Stimulated activated effector memory CD8-positive, alpha-beta T cell treated with anti-CD3 and anti-CD28 coated beads, Interleukin-12 subunit alpha, Interleukin-12 subunit beta, amount 100 ng/mL, for 72 hours (primary cell): ENCODE results near the gene PHKA2.

Source experiments
- ATAC-seq: fragments of 150-1000 bp; cut with Tn5 transposase; 2 replicates; pipeline ENCODE4 v1.10.0; 2021
- DNase-seq, 2 donors: peaks; one replicate each; pipeline ENCODE4 v3.0.0; 2021 to 2022; ENCODE audit warnings: low spot score in 2 of 2
- H3K27ac Mint-ChIP-seq: one replicate; pipeline ENCODE4 v1.8.0; 2022; ENCODE audit warnings: mild to moderate bottlenecking, mixed read lengths
- H3K36me3 Mint-ChIP-seq: one replicate; pipeline ENCODE4 v1.8.0; 2022; ENCODE audit warnings: mild to moderate bottlenecking, mixed read lengths
- H3K4me1 Mint-ChIP-seq: one replicate; pipeline ENCODE4 v1.8.0; 2022; ENCODE audit warnings: mixed read lengths
- H3K4me3 Mint-ChIP-seq: one replicate; pipeline ENCODE4 v1.8.0; 2022; ENCODE audit warnings: mild to moderate bottlenecking, mixed read lengths
- H3K9me3 Mint-ChIP-seq: one replicate; pipeline ENCODE4 v1.8.0; 2022; ENCODE audit warnings: mixed read lengths

PHKA2 gene

DNA sequence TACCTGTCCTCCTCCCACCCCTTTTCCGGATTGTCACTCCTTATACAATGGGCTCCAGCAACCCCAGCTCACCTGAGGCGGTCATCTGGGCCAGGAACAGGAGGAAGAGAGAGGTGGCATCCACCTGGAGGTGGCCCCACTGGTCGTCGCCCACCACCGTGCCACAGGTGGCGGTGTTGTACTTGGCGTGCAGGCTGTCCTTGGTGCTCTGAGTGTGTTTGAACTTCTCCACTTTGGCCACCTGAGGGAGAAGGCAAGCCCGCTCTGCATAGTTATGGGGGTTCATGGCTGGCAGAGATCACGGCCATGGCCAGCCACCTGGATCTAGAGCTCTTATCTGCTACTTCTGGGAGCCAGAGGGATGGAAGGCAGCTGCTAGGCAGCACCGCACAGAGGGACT lies 32.9 kb downstream of the PHKA2 start:
- peaks cover 45% of the 10 kb centered on the region for H3K36me3 Mint-ChIP-seq
- no peak for ATAC-seq
- H3K4me3 Mint-ChIP-seq, result no peak overlapping the region
- H3K4me1 Mint-ChIP-seq, result no peaks in the 10 kb centered on the region
- no peak for DNase-seq
- H3K9me3 Mint-ChIP-seq, result no peaks in the 10 kb centered on the region
- H3K27ac Mint-ChIP-seq, result no peak overlapping the region

DNA sequence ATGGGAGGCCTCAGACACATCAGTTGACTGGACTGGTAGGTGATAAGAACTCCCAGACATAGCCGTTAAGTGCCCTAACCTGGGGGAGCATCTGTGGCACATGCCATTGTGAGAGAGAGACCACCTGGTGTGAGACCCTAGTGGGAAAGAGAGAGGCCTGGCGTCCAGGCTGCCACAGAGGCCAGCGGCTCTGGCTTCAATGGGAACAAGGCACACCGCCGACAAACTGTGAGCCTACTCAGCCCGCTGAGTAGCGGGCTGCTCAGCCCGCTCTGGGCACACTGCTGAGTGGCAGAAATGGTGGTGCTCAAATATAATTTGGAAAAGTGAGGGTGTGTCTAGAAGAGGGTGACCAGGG lies 34.0 kb downstream of the PHKA2 start:
- no peak for ATAC-seq
- H3K4me1 Mint-ChIP-seq, result no peaks in the 10 kb centered on the region
- H3K9me3 Mint-ChIP-seq, result no peaks in the 10 kb centered on the region
- peaks cover 45% of the 10 kb centered on the region for H3K36me3 Mint-ChIP-seq
- no peak for DNase-seq
- peak overlapping the region; percentile 8 for H3K27ac Mint-ChIP-seq
- H3K4me3 Mint-ChIP-seq, result no peak overlapping the region

GRCh38 chrX:18949291-18949943 lies 34.5 kb downstream of the PHKA2 start:
- Mint-ChIP-seq H3K9me3 (no peaks in the 10 kb centered on the region), H3K4me1 (no peaks in the 10 kb centered on the region), H3K4me3 (no peak overlapping the region), H3K36me3 (peaks cover 45% of the 10 kb centered on the region), H3K27ac (peak overlapping the region; percentile 8)
- DNase-seq (no peak), ATAC-seq (no peak)

GRCh38 chrX:18946611-18947010 lies 37.3 kb downstream of the PHKA2 start:
- ATAC-seq, result no peak
- Mint-ChIP-seq H3K4me1 (no peaks in the 10 kb centered on the region), H3K27ac (no peak overlapping the region)

DNA sequence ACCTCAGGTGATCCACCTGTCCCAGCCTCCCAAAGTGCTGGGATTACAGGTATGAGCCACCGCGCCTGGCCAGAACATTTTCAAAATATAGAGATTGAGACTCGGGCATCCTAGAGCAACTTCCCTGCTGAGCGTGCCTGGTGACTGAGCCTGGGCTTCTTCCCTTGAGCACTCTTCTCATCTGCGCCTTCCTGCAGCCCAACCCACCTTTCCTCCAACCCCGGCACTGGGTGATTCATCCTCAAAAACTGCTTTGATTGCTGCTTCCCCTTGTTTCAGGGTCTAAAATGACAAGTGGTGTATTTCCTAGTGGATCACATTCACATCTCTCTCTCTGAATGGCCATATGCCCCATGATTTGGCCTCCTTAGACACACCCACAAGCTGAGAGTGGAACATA lies 37.8 kb downstream of the PHKA2 start:
- DNase-seq (no peak), ATAC-seq (no peak)
- Mint-ChIP-seq H3K9me3 (no peaks in the 10 kb centered on the region), H3K4me1 (no peaks in the 10 kb centered on the region), H3K27ac (no peak overlapping the region), H3K36me3 (peaks cover 35% of the 10 kb centered on the region), H3K4me3 (no peak overlapping the region)

More at GRCh38 chrX:18946611-18947010, 37.3 kb downstream of the PHKA2 start:
- Mint-ChIP-seq H3K9me3 (no peaks in the 10 kb centered on the region), H3K36me3 (peaks cover 35% of the 10 kb centered on the region), H3K4me3 (no peak overlapping the region)
- DNase-seq, result no peak

- ATAC-seq, result no peak
- Mint-ChIP-seq H3K4me3 (no peak overlapping the region), H3K9me3 (no peaks in the 10 kb centered on the region), H3K27ac (no peak overlapping the region), H3K36me3 (peaks cover 34% of the 10 kb centered on the region), H3K4me1 (no peaks in the 10 kb centered on the region)
- DNase-seq, result no peak
Observed at GRCh38 chrX:18945483-18945882, 38.4 kb downstream of the PHKA2 start.

- Mint-ChIP-seq H3K9me3 (no peaks in the 10 kb centered on the region), H3K4me1 (no peaks in the 10 kb centered on the region), H3K4me3 (no peak overlapping the region), H3K27ac (no peak overlapping the region), H3K36me3 (peaks cover 26% of the 10 kb centered on the region)
- ATAC-seq, result no peak
- DNase-seq, result no peak
Observed at GRCh38 chrX:18944482-18944881, 39.4 kb downstream of the PHKA2 start.

- Mint-ChIP-seq H3K9me3 (no peaks in the 10 kb centered on the region), H3K4me1 (no peaks in the 10 kb centered on the region), H3K4me3 (no peak overlapping the region), H3K36me3 (peaks cover 21% of the 10 kb centered on the region), H3K27ac (no peak overlapping the region)
- ATAC-seq, result no peak
- DNase-seq, result no peak
Observed at GRCh38 chrX:18941896-18942295, 42.0 kb downstream of the PHKA2 start.

DNA sequence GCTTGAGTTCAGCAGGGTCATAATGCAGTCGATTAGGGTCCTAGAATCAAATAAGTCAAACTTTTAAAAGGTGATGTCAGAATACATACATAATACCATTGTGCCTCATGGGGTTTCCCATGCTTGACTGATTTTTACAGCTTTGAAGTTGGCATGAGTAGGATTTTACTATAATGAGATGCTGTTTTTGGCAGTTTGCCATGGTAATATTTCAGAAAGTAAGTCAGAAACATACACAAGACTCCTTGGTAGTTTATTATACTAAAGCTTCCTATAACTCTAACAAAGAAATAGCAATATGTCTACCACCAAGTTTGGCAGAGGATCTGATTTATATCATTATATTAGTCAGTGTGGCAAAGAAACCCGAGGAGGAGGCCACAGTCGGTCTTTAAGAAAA lies 45.2 kb downstream of the PHKA2 start:
- no peak overlapping the region for H3K4me3 Mint-ChIP-seq
- no peak overlapping the region for H3K27ac Mint-ChIP-seq
- peaks cover 30% of the 10 kb centered on the region for H3K36me3 Mint-ChIP-seq
- H3K9me3 Mint-ChIP-seq, result no peaks in the 10 kb centered on the region
- H3K4me1 Mint-ChIP-seq, result no peaks in the 10 kb centered on the region
- ATAC-seq (no peak), DNase-seq (no peak)

- Mint-ChIP-seq H3K36me3 (peaks cover 30% of the 10 kb centered on the region), H3K9me3 (no peaks in the 10 kb centered on the region), H3K4me1 (no peaks in the 10 kb centered on the region), H3K4me3 (no peak overlapping the region), H3K27ac (no peak overlapping the region)
- DNase-seq, result no peak
- ATAC-seq, result no peak
Observed at GRCh38 chrX:18937173-18937572, 46.7 kb downstream of the PHKA2 start.

- Mint-ChIP-seq H3K36me3 (peaks cover 21% of the 10 kb centered on the region), H3K4me3 (no peak overlapping the region)
- no peak for ATAC-seq
Observed at GRCh38 chrX:18935893-18936292, 48.0 kb downstream of the PHKA2 start.

GRCh38 chrX:18934708-18935107 lies 49.2 kb downstream of the PHKA2 start:
- no peaks in the 10 kb centered on the region for H3K9me3 Mint-ChIP-seq
- no peaks in the 10 kb centered on the region for H3K4me1 Mint-ChIP-seq
- DNase-seq (no peak), ATAC-seq (no peak)
- H3K4me3 Mint-ChIP-seq, result no peak overlapping the region
- H3K27ac Mint-ChIP-seq, result no peak overlapping the region
- peaks cover 27% of the 10 kb centered on the region for H3K36me3 Mint-ChIP-seq

More at GRCh38 chrX:18935893-18936292, 48.0 kb downstream of the PHKA2 start:
- H3K9me3 Mint-ChIP-seq, result no peaks in the 10 kb centered on the region
- DNase-seq, result no peak
- H3K4me1 Mint-ChIP-seq, result no peaks in the 10 kb centered on the region
- no peak overlapping the region for H3K27ac Mint-ChIP-seq

GRCh38 chrX:18933617-18934016 lies 50.3 kb downstream of the PHKA2 start:
- ATAC-seq (no peak), DNase-seq (no peak)
- Mint-ChIP-seq H3K4me1 (no peaks in the 10 kb centered on the region), H3K36me3 (peaks cover 27% of the 10 kb centered on the region), H3K27ac (no peak overlapping the region), H3K4me3 (no peak overlapping the region), H3K9me3 (no peaks in the 10 kb centered on the region)

DNA sequence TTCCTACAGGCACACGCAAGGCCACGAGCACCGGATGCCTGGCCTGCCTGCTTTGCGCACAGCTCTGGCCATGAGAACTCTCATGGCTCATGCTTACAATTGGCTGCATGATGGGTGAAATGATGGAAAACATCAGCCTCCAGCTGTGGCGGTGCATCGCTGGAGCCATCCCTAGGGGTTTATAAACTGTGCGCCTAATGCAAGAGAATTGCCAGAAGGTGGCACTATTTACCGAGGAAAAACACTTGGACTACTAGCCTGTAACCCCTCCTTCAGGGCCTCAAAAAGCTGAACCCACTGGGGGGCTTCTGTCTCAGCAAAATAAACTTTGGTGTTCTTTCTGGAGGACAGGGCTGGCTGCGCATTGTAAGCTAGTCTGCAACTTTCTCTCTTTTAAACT lies 51.9 kb downstream of the PHKA2 start:
- Mint-ChIP-seq H3K4me1 (no peaks in the 10 kb centered on the region), H3K9me3 (no peaks in the 10 kb centered on the region), H3K4me3 (no peak overlapping the region), H3K27ac (no peak overlapping the region), H3K36me3 (peaks cover 22% of the 10 kb centered on the region)
- ATAC-seq, result no peak
- DNase-seq, result no peak

GRCh38 chrX:18929775-18930174 lies 54.1 kb downstream of the PHKA2 start:
- Mint-ChIP-seq H3K27ac (no peak overlapping the region), H3K9me3 (no peaks in the 10 kb centered on the region), H3K4me3 (no peak overlapping the region), H3K36me3 (peaks cover 17% of the 10 kb centered on the region), H3K4me1 (no peaks in the 10 kb centered on the region)
- ATAC-seq, result no peak
- DNase-seq, result no peak

DNA sequence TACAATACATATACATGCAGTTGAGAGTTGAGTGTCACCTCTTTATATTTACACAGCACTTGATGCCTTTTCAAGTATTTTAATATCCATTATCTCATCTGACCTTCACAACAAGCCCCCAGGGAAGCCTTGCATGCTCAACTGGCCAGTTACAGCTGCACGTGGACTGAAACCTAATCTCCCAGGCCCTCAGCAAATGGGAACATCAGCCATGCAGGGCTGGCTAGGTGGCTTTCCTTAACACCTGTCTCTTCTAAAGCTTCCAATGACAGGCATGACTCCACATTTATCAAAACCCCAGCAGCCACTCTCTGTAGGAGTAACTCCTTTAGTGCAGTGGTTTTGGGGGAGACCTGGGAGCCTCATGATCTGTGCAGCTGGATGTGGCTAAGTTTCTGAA lies 56.4 kb downstream of the PHKA2 start:
- ATAC-seq (no peak), DNase-seq (no peak)
- Mint-ChIP-seq H3K27ac (no peak overlapping the region), H3K4me1 (no peaks in the 10 kb centered on the region), H3K4me3 (no peak overlapping the region), H3K9me3 (no peaks in the 10 kb centered on the region), H3K36me3 (peaks cover 15% of the 10 kb centered on the region)
